ENCODE data around the gene MYLIP.

MYLIP gene

GRCh38 chr6:16106991-16107787, 21.7 kb upstream of the MYLIP start:
- no peak for DNase-seq (ENCODE audit: low read depth, low spot score)
- no peak overlapping the region for H3K27ac ChIP-seq

DNA sequence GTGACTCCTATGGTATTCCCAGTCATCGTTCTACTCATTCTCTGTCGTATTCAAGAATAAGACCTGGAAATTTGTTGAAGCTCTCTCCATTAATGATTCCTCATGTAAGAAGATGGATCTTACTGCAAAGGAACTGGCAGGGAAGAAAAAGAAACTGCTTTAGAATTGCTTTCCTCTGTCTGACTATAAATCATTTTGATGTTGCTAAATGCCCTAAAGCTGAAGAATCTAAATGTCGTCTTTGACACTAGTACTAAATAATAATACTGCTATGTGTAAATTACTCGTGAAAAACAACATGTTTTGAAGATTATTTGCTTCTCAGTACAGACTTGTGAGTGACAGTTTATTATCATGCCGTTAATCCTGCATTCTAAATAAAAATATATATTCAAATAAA, 20.5 kb upstream of the MYLIP start:
- no peak for DNase-seq (ENCODE audit: low read depth, low spot score)
- H3K27ac ChIP-seq, result no peak overlapping the region

GRCh38 chr6:16108921-16109658, 19.8 kb upstream of the MYLIP start:
- no peak for DNase-seq (ENCODE audit: low read depth, low spot score)

DNA sequence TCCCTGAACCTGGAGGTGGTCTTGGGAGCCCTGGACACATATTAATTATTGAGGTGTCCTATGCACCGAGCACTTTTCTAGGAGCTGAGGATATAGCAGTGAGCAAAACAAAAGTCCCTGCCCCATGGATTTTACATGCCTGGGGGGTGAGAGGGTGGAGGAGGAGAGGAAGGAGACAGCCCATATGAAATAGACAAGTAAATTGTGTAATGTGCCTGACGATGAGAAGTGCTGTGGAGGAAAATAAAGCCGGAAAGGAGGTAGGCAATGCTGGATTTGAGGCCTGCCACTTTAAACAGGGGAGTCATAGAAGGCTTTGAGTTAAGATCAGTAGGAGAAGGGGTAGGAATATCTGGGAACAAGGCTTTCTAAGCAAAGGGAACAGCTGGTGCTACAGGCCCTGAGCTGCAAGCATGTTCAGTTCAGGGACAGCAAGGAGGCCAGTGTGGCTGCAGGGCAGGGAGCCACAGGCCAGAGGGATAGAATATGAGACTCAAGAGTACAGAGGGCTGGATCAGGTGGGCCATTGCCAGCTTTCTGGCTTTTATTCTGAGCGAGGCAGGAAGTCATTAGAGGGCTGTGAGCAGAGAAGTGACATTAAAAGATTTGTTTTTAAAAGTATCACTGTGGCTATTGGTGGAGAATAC, 19.1 kb upstream of the MYLIP start:
- no peak for DNase-seq (ENCODE audit: low read depth, low spot score)
- H3K27ac ChIP-seq, result no peak overlapping the region

More at GRCh38 chr6:16108921-16109658, 19.8 kb upstream of the MYLIP start:
- no peak overlapping the region for H3K27ac ChIP-seq

DNA sequence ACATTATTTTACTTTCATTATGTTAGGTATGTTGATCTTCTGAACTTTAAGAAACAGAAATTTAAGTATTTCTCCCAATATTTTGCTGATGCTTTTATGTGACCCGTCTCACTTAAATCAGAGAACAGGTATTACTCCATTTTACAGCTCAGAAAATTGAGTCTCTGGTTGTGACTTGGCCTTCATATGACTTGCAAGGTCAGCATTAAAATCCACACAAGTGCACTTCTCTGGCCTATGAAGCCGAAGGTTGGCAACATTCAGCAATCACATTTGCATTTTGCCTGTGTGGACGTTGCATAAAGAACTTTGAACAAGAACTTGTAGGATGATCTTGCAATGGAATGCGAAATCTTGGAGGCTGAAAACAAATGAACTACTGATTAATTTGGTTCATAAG, 10.1 kb upstream of the MYLIP start:
- no peak for DNase-seq (ENCODE audit: low read depth, low spot score)
- no peak overlapping the region for H3K27ac ChIP-seq

GRCh38 chr6:16121339-16121738, 7.5 kb upstream of the MYLIP start:
- DNase-seq (ENCODE audit: low read depth, low spot score), result no peak
- no peak overlapping the region for H3K27ac ChIP-seq

GRCh38 chr6:16122197-16122596, 6.7 kb upstream of the MYLIP start:
- DNase-seq (ENCODE audit: low read depth, low spot score), result no peak
- H3K27ac ChIP-seq, result no peak overlapping the region

DNA sequence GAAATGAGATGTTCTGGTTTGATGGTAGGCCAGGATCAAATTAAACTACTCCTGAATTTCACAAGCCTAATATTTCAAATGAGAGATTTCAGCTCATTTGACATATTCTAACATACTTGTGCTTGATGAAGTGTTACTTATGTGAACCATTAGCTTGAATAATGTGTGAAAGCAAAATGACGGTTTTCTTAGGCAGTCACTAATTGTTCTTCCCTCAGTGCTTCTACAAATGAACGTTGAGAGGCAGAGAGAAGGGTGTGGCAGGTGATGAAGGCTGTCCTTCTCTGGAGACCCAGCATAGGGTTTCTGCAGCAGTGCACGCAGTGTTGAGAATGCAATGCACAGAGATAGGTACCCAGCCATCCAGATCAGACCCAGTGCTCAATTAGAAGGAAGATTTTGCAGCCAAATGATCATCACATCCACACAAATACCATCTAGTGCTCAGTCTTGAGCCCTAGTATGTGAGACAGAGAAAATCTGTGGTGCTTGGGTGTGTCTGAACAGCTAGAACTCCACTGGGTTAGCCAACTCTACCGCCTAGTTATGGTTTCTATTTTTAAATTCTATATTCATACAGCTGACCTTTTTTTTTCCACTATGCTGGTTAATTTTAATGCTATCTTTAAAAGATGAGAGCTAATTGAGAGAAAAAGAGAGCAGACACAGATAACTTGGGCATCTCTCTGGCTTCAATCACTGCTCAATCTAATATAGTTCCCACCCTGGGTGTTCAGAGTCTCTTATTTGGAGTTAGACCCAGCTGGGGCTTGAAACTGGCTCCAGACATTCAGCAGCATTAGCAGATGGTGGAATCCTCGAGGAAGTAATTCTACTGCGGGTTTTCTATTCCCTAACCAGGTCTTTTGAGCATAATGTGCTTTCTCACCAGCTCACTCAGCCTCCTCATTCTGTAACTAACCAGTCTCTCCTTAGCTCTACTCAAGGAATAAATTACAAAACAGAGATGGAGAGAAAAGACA, 4.4 kb upstream of the MYLIP start:
- DNase-seq (ENCODE audit: low read depth, low spot score), result no peak

DNA sequence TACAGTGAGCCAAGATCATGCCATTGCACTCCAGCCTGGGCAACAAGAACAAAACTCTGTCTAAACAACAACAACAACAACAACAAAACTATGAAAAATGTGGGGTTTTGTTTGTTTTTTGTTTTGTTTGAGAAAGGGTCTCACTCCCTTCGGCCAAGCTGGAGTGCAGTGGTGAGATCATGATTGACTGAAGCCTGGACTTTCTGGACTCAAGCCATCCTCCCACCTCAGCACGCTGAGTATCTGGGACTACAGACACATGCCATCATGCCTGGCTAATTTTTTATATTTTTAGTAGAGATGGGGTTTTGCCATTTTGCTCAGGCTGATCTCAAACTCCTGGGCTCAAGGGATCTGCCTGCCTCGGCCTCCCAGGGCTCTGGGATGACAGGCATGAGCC, 2.8 kb upstream of the MYLIP start:
- H3K27ac ChIP-seq, result no peak overlapping the region
- no peak for DNase-seq (ENCODE audit: low read depth, low spot score)

More for the DNA sequence above, 4.4 kb upstream of the MYLIP start:
- no peak overlapping the region for H3K27ac ChIP-seq

DNA sequence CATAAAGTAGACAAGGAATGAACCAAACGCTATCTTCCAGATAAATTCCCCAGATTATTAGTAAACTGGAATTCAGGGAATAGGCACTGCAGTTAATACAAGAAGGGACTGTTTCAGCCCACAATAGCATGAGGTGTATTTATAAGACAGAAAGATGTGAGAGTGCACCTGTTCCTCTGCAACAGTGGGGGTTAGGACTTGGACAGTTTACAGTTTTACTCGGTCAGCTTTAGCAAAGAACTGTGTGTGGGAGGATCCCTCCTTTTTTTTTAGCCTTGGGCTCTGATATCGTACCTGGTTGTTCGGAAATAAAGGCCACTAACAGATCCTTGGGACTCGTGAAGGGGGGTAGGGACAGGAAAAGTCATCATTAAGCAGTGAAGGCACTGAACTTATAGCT, 2.0 kb upstream of the MYLIP start:
- no peak overlapping the region for H3K27ac ChIP-seq
- no peak for DNase-seq (ENCODE audit: low read depth, low spot score)

DNA sequence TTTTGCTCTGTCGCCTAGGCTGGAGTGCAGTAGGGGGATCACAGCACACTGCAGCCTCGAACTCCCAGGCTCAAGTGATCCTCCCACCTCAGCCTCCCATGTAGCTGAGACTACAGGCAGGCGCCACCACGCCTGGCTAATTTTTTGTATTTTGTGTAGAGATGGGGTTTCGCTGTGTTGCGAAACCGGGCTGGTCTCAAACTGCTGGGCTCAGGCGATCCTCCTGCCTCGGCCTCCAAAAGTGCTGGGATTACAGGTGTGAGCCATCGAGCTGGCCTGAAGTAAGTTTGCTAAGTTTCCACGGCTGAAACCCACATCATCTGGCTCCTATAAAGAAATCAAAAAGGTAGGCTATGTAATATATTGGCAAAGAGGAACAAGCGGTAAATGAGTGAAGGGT, 1.4 kb upstream of the MYLIP start:
- DNase-seq (ENCODE audit: low read depth, low spot score), result no peak
- H3K27ac ChIP-seq, result no peak overlapping the region

DNA sequence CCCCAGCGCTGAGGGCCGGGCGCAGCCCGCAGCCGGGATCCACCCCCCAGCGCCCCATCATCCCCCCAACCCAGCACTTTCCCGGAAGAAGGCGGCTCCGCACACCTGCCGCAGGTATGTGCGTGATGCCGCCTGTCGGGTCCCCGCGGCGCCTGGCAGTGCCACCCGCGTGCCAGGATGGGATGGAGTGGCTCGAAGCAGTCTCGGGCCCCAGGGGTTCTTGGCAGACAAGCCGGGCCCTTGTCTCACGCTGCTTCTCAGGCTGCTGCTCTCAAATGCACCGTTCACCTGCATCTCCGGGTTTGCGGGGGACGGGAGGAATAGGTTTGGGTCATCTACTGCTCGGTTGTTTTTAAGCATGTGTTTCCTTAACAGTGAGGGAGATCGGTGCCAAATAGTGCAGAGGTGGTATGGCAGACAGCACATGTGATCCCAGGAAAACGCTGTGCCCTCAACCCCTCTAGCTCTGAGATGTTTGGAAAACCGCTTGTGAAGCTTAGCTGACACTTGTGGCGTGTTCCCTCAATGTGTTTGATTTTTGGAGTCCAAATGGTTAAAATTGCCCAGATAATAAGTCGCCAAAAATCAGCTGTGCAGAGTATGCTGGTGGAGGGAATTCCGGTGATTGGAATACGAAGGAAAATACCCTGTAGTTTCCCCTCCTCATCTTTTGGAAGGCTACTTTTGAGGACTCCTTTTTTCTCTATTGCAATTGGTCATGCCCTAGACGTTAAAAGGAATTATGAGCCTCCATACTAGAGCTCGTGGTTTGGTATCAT, 926 bp downstream of the MYLIP start:
- DNase-seq (ENCODE audit: low read depth, low spot score), result no peak
- H3K27ac ChIP-seq, result peak overlapping the region; percentile 51

GRCh38 chr6:16130437-16130891, 1.6 kb downstream of the MYLIP start:
- no peak for DNase-seq (ENCODE audit: low read depth, low spot score)
- H3K27ac ChIP-seq, result peak overlapping the region; percentile 51

GRCh38 chr6:16130932-16131387, 2.1 kb downstream of the MYLIP start:
- peak overlapping the region; percentile 51 for H3K27ac ChIP-seq
- no peak for DNase-seq (ENCODE audit: low read depth, low spot score)

GRCh38 chr6:16132909-16133308, 4.0 kb downstream of the MYLIP start:
- no peak overlapping the region for H3K27ac ChIP-seq
- DNase-seq (ENCODE audit: low read depth, low spot score), result no peak

DNA sequence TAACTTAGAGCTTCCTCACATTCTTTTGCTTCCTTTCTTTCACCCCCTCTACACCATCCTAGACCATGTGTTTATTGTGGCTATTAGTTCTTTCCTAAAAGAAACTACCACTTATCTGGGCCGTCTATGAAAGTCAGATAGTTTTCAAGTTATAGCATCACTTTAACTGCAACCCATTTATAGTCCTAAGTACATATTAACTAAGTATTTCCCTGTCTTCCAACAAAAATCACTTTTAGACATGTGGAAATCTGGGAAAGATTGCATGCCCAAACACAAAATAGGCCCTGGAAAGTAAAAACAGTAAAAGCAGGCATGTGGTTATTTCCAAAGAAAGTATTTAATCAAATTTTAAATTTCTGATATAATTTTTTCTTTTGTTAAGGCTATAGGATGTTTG, 5.5 kb downstream of the MYLIP start:
- no peak for DNase-seq (ENCODE audit: low read depth, low spot score)
- no peak overlapping the region for H3K27ac ChIP-seq

- H3K27ac ChIP-seq, result no peak overlapping the region
- DNase-seq (ENCODE audit: low read depth, low spot score), result no peak
Measured at GRCh38 chr6:16135066-16135465, 6.2 kb downstream of the MYLIP start.

- no peak for DNase-seq (ENCODE audit: low read depth, low spot score)
Measured at GRCh38 chr6:16136091-16136490, 7.2 kb downstream of the MYLIP start.

More at GRCh38 chr6:16136091-16136490, 7.2 kb downstream of the MYLIP start:
- no peak overlapping the region for H3K27ac ChIP-seq

All from epithelial cell of prostate (primary cell).